GM21723 (cell line): ENCODE results near the gene MAP3K1.
A peak's percentile ranks its signal among the peaks of the same experiment; 100 is the strongest.
"Not testable (repeated sequence)": the region's sequence is repeated elsewhere in the genome, so short reads cannot be mapped to it uniquely, and the experiment has no call there.

ENCODE experiments used
- ATAC-seq: cut with Tn5 transposase; IDR thresholded peaks from one replicate; pipeline ENCODE4 v1.9.1; 2021; ENCODE audit warnings: mild to moderate bottlenecking, moderate library complexity; ENCODE audit not compliant: unreplicated experiment

Gene MAP3K1

GRCh38 chr5:56815658-56816545 is 553 bp downstream of the MAP3K1 start:
- ATAC-seq, result peak; percentile 33

- ATAC-seq, result peak; percentile 49
These were observed 1.3 kb downstream of the MAP3K1 start for GRCh38 chr5:56816546-56817081.

GRCh38 chr5:56817263-56818014 is 2.1 kb downstream of the MAP3K1 start:
- no peak for ATAC-seq

GRCh38 chr5:56818450-56819037 is 3.2 kb downstream of the MAP3K1 start:
- no peak for ATAC-seq

- ATAC-seq, result no peak
These were observed 3.9 kb downstream of the MAP3K1 start for GRCh38 chr5:56819060-56819881.

- not testable (repeated sequence) for ATAC-seq
These were observed 6.5 kb downstream of the MAP3K1 start for GRCh38 chr5:56821868-56822267.

GRCh38 chr5:56822981-56823380 is 7.6 kb downstream of the MAP3K1 start:
- no peak for ATAC-seq

GRCh38 chr5:56824019-56824418 is 8.7 kb downstream of the MAP3K1 start:
- no peak for ATAC-seq

GRCh38 chr5:56825222-56825824 is 10.0 kb downstream of the MAP3K1 start:
- no peak for ATAC-seq

GRCh38 chr5:56827049-56827448 is 11.7 kb downstream of the MAP3K1 start:
- ATAC-seq, result no peak

GRCh38 chr5:56827924-56828323 is 12.6 kb downstream of the MAP3K1 start:
- no peak for ATAC-seq

GRCh38 chr5:56829137-56829908 is 14.0 kb downstream of the MAP3K1 start:
- peak; percentile 66 for ATAC-seq

- no peak for ATAC-seq
These were observed 16.4 kb downstream of the MAP3K1 start for GRCh38 chr5:56831773-56832172.

GRCh38 chr5:56833325-56833724 is 18.0 kb downstream of the MAP3K1 start:
- ATAC-seq, result no peak

GRCh38 chr5:56837381-56837780 is 22.0 kb downstream of the MAP3K1 start:
- ATAC-seq, result no peak

GRCh38 chr5:56837956-56838355 is 22.6 kb downstream of the MAP3K1 start:
- no peak for ATAC-seq

GRCh38 chr5:56838409-56839039 is 23.2 kb downstream of the MAP3K1 start:
- ATAC-seq, result no peak

- ATAC-seq, result no peak
These were observed 23.7 kb downstream of the MAP3K1 start for GRCh38 chr5:56839062-56839461.

- no peak for ATAC-seq
These were observed 25.2 kb downstream of the MAP3K1 start for GRCh38 chr5:56840597-56840996.
